ENCODE measurements around the gene VAMP8.

VAMP8 gene

GRCh38 chr2:85538507-85539360 is 38.7 kb upstream of the VAMP8 start, which contains the start of gene MAT2A:
MAT2A (plus strand) TSS chr2:85539168; CDS start chr2:85539288, 120 bp downstream.
- H3K27me3 ChIP-seq (ENCODE audit: low read length), result no peaks in the 10 kb centered on the region
- no peaks in the 10 kb centered on the region for H3K9me2 ChIP-seq (replicated peaks; ENCODE audit: insufficient read depth, low read length)
- TF ChIP-seq EZH2phosphoT487 (conservative IDR thresholded peaks at IDR 0.05; ENCODE audit: low read length) (no peak), CTCF (IDR thresholded peaks at IDR 0.05; ENCODE audit: insufficient read depth, low read length, poor library complexity, severe bottlenecking) (peak; percentile 46)
- H3K4me3 ChIP-seq (ENCODE audit: insufficient read depth, low read length, poor library complexity, severe bottlenecking), result peak within 1 kb of the TSS; percentile 99
- peaks cover 37% of the 10 kb centered on the region for H3K36me3 ChIP-seq (ENCODE audit: low read length)
- no peaks in the 10 kb centered on the region for H3K9me3 ChIP-seq (ENCODE audit: insufficient read depth, low read length)
- peaks cover 36% of the 10 kb centered on the region for H4K20me1 ChIP-seq (ENCODE audit: low read depth, low read length)
- H3K27ac ChIP-seq (ENCODE audit: low read depth, low read length), result peak within 1 kb of the TSS; percentile 92
- H3K4me2 ChIP-seq (ENCODE audit: low read depth, low read length, poor library complexity, severe bottlenecking), result peak within 1 kb of the TSS; percentile 100
- peaks cover 46% of the 10 kb centered on the region for H3F3A ChIP-seq (ENCODE audit: insufficient read depth)
- H2AFZ ChIP-seq (ENCODE audit: low read depth, low read length, severe bottlenecking), result peak within 1 kb of the TSS; percentile 90
- peaks cover 45% of the 10 kb centered on the region for H3K79me2 ChIP-seq (ENCODE audit: insufficient read depth, low read length)
- peak within 1 kb of the TSS; percentile 99 for H3K9ac ChIP-seq (ENCODE audit: low read length)

GRCh38 chr2:85539361-85540132 is 37.8 kb upstream of the VAMP8 start:
- peak overlapping the region; percentile 99 for H3K9ac ChIP-seq (ENCODE audit: low read length)
- H3K79me2 ChIP-seq (ENCODE audit: insufficient read depth, low read length), result peaks cover 45% of the 10 kb centered on the region
- H2AFZ ChIP-seq (ENCODE audit: low read depth, low read length, severe bottlenecking), result no peak overlapping the region
- H3K4me2 ChIP-seq (ENCODE audit: low read depth, low read length, poor library complexity, severe bottlenecking), result peak overlapping the region; percentile 100
- peaks cover 51% of the 10 kb centered on the region for H3F3A ChIP-seq (ENCODE audit: insufficient read depth)
- peak overlapping the region; percentile 99 for H3K4me3 ChIP-seq (ENCODE audit: insufficient read depth, low read length, poor library complexity, severe bottlenecking)
- no peaks in the 10 kb centered on the region for H3K27me3 ChIP-seq (ENCODE audit: low read length)
- no peaks in the 10 kb centered on the region for H3K9me2 ChIP-seq (replicated peaks; ENCODE audit: insufficient read depth, low read length)
- H3K36me3 ChIP-seq (ENCODE audit: low read length), result peaks cover 40% of the 10 kb centered on the region
- no peaks in the 10 kb centered on the region for H3K9me3 ChIP-seq (ENCODE audit: insufficient read depth, low read length)
- TF ChIP-seq CTCF (IDR thresholded peaks at IDR 0.05; ENCODE audit: insufficient read depth, low read length, poor library complexity, severe bottlenecking) (no peak), EZH2phosphoT487 (conservative IDR thresholded peaks at IDR 0.05; ENCODE audit: low read length) (no peak)
- H4K20me1 ChIP-seq (ENCODE audit: low read depth, low read length), result peaks cover 36% of the 10 kb centered on the region
- peak overlapping the region; percentile 92 for H3K27ac ChIP-seq (ENCODE audit: low read depth, low read length)

- Histone ChIP-seq H3K4me3 (ENCODE audit: insufficient read depth, low read length, poor library complexity, severe bottlenecking) (peak overlapping the region; percentile 99), H4K20me1 (ENCODE audit: low read depth, low read length) (peaks cover 37% of the 10 kb centered on the region), H3K9ac (ENCODE audit: low read length) (peak overlapping the region; percentile 99), H3F3A (ENCODE audit: insufficient read depth) (peaks cover 56% of the 10 kb centered on the region), H3K36me3 (ENCODE audit: low read length) (peaks cover 40% of the 10 kb centered on the region), H3K79me2 (ENCODE audit: insufficient read depth, low read length) (peaks cover 45% of the 10 kb centered on the region), H3K27ac (ENCODE audit: low read depth, low read length) (peak overlapping the region; percentile 92), H3K27me3 (ENCODE audit: low read length) (no peaks in the 10 kb centered on the region), H3K4me2 (ENCODE audit: low read depth, low read length, poor library complexity, severe bottlenecking) (peak overlapping the region; percentile 100), H3K9me2 (replicated peaks; ENCODE audit: insufficient read depth, low read length) (no peaks in the 10 kb centered on the region), H3K9me3 (ENCODE audit: insufficient read depth, low read length) (no peaks in the 10 kb centered on the region), H2AFZ (ENCODE audit: low read depth, low read length, severe bottlenecking) (no peak overlapping the region)
- TF ChIP-seq CTCF (IDR thresholded peaks at IDR 0.05; ENCODE audit: insufficient read depth, low read length, poor library complexity, severe bottlenecking) (no peak), EZH2phosphoT487 (conservative IDR thresholded peaks at IDR 0.05; ENCODE audit: low read length) (no peak)
Measured at GRCh38 chr2:85540133-85540648, 37.2 kb upstream of the VAMP8 start.
